Kidney (tissue), 14 donors: ENCODE data around the gene RPA1. TPM values are rescaled to one million over a fixed set of nuclear protein-coding genes. Genes with fewer than 3 reads are reported as not detected.

ENCODE experiments used
- DNase-seq, 5 donors: peaks; one replicate each; pipeline ENCODE4 v3.0.0-alpha.2; 2013 to 2020
- FAIRE-seq: peaks from 2 replicates; lab custom pipeline; 2012; peaks lifted over from hg19 to GRCh38; lab: Jason Lieb, UNC
- H3K27ac ChIP-seq, 2 donors: one replicate each; pipeline ENCODE4 v1.7.0; 2013; ENCODE audit warnings: low read depth in 2 of 2, low read length in 2 of 2, inconsistent platforms in 1 of 2
- H3K27me3 ChIP-seq: one replicate; pipeline ENCODE4 v1.7.1; 2013; ENCODE audit warnings: low read length, inconsistent platforms; ENCODE audit not compliant: control insufficient read depth, insufficient read depth
- H3K36me3 ChIP-seq, 3 donors: one replicate each; pipeline versions ENCODE4 v1.7.0 to v1.7.1; 2013; ENCODE audit warnings: low read length in 3 of 3, control low read depth in 1 of 3, inconsistent platforms in 1 of 3; ENCODE audit not compliant: insufficient read depth in 3 of 3, control insufficient read depth in 2 of 3
- H3K4me1 ChIP-seq, 3 donors: one replicate each; pipeline versions ENCODE4 v1.7.0 to v1.7.1; 2013; ENCODE audit warnings: low read length in 3 of 3, inconsistent platforms in 1 of 3, low read depth in 1 of 3; ENCODE audit not compliant: control insufficient read depth in 2 of 3, insufficient read depth in 2 of 3
- H3K4me3 ChIP-seq, 3 donors: one replicate each; pipeline versions ENCODE4 v1.7.0 to v1.8.1; 2013; ENCODE audit warnings: low read length in 3 of 3, control low read depth in 1 of 3, inconsistent platforms in 1 of 3
- H3K9ac ChIP-seq, 3 donors: one replicate each; pipeline versions ENCODE4 v1.7.0 to v1.7.1; 2013; ENCODE audit warnings: low read length in 3 of 3, control low read depth in 1 of 3, inconsistent platforms in 1 of 3
- H3K9me3 ChIP-seq, 3 donors: one replicate each; pipeline versions ENCODE4 v1.7.0 to v1.7.1; 2013; ENCODE audit warnings: low read length in 3 of 3, control low read depth in 1 of 3, inconsistent platforms in 1 of 3; ENCODE audit not compliant: control insufficient read depth in 2 of 3, insufficient read depth in 1 of 3
- CTCF ChIP-seq: IDR thresholded peaks from 3 replicates; pipeline ENCODE4 v1.5.1; 2012; ENCODE audit warnings: mild to moderate bottlenecking, moderate library complexity, borderline replicate concordance; ENCODE audit not compliant: insufficient read depth; ENCODE audit errors: extremely low read depth
- intact Hi-C: fragments of 100-400 bp; cut with DNase I; formaldehyde crosslinking; loops from one replicate; pipeline ENCODE4 v1.11.1; 2022
- polyA plus RNA-seq: library from polyadenylated mRNA; stranded (reverse); fragments of 350-450 nt; fragmentation: Illumina TruSeq; extraction: RNeasy Lipid Tissue Mini Kit (QIAGEN cat#74804); gene quantifications from one replicate; pipeline ENCODE4 v1.2.3, GENCODE V29; 2014; ENCODE audit warnings: low read depth, low replicate concordance; ENCODE audit not compliant: insufficient read depth
- total RNA-seq: library from RNA; stranded (reverse); fragmentation: NEBNext Ultra II Directional; extraction: Animal tissue kit (Norgen Biotek cat#: 25700); gene quantifications from one replicate; pipeline ENCODE4 v1.2.1, GENCODE V29; 2021
- donor health status: control.
- donor health status: control.
- donor health status: control.
- donor health status: control.
- donor health status: control.
- donor health status: DM: yes; HTN: yes; CAD: no.
- donor health status: Normal renal cell carcinoma (clear cell type).

Gene RPA1
- total and polyA plus RNA-seq, 2 donors from 2014 or later = 26.1 to 89.0 TPM

- no peak for FAIRE-seq
- Histone ChIP-seq H3K36me3 (no peaks in the 10 kb centered on the region), H3K27ac (no peak overlapping the region), H3K4me3 (no peak overlapping the region), H3K27me3 (no peaks in the 10 kb centered on the region), H3K4me1 (peaks cover 0 to 3% (median 0%) of the 10 kb centered on the region in 3 donors), H3K9ac (no peak overlapping the region), H3K9me3 (no peaks in the 10 kb centered on the region)
- TF ChIP-seq CTCF = no peak
- DNase-seq = peak in 4 of 5 donors; percentile 75 to 81 (median 78)
- intact Hi-C loops = no loop called here
These were observed 102.2 kb downstream of the RPA1 start for GRCh38 chr17:1931844-1932579.

DNA sequence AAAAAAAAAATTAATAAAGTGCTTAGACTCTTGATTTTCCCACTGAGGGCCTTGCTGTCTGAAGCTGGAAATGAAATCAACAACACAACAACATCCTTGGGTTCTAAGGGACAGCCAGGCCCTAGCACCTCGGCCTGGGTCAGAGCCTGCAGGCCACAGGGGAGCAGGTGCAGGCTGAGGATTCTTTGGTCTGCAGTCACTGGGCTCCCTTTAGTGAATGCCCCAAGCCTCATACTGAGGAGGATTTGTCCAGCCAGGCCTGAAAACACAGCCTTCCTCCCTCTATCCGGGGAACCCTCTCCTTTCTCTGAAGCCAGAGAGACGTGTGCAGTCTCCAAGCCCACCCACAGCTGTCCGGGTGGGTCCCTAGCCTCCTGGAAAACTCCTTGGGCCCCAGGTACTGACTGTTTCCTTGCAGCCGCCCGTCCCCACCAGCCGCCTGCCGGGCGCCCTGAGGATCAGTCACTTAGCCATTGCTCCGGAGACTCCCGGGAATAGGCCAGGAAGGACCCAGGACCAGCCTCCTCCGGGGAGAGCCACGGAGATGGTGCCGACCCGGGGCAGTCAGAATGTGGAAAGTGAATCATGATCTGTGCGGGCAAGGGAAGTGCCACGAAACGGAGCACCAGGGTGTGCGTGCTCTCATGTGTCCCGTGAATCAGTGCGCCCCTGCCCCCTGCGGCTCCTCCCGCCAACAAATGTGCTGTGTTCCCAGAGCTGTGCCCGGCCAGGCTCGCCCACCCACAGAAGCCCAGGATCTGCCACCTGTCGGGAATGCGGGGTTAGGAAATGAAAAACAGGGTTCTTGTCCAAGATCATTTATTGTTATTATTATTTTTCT, 104.3 kb downstream of the RPA1 start:
- Histone ChIP-seq H3K27me3 (no peaks in the 10 kb centered on the region), H3K27ac (no peak overlapping the region), H3K9me3 (no peaks in the 10 kb centered on the region), H3K4me3 (no peak overlapping the region), H3K9ac (no peak overlapping the region), H3K4me1 (peaks cover 0 to 3% (median 0%) of the 10 kb centered on the region in 3 donors), H3K36me3 (no peaks in the 10 kb centered on the region)
- FAIRE-seq (no peak), DNase-seq (no peak)
- no peak for TF ChIP-seq CTCF
- intact Hi-C loops = no loop called here

DNA sequence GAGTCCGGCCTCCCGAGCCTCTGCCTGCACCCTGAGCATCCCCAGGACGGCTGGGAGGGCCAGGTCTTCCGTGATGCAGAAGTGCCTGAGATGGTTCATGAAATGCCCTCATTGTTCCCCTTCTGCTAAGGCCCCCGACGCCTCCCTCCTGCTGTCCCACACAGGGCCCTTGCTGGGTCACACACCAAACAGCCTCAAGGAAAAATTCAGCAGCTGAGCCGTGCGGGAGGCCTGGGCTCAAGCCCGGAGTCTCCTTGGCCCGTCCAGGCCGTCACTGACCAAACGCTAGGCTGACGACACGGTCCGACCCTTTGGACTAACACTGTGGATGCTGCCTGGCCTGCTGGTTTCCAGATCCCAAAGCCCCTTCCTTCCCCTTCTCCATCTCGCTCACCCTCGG, 105.1 kb downstream of the RPA1 start:
- no peak for FAIRE-seq
- no peak for TF ChIP-seq CTCF
- intact Hi-C loops = no loop called here

More for the DNA sequence above, 105.1 kb downstream of the RPA1 start:
- Histone ChIP-seq H3K9me3 (no peaks in the 10 kb centered on the region), H3K27ac (no peak overlapping the region), H3K27me3 (no peaks in the 10 kb centered on the region), H3K36me3 (no peaks in the 10 kb centered on the region), H3K4me3 (no peak overlapping the region), H3K9ac (no peak overlapping the region), H3K4me1 (peaks cover 0 to 3% (median 0%) of the 10 kb centered on the region in 3 donors)
- DNase-seq = no peak
